ENCODE results near the gene PARP2. TPM values are rescaled to one million over a fixed set of nuclear protein-coding genes. Genes with fewer than 3 reads are reported as not detected.

Gene PARP2
- total and polyA plus RNA-seq, 4 experiments from 2014 or later = 13.1 to 25.0 (median 16.9) TPM

DNA sequence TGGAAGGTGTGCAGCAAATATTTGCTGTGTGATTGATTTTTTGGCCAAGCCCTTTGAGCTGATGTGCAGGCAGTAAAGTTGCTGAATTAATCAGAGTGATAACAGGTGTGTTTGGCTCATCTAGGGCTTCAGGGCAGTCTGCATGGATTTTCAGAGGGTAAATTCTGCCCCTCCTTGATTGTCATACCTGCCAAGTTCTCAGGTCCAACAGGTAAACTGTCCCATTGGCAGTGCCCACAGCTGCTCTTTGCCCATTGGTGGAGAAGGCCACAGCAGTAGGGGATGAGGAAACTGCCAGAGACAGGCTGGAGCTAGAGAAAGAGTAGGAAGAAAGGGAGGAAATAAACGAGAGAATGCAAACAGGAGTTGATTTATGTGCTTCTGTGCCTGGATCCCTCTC lies 36.3 kb downstream of the PARP2 start:
- peaks cover 93% of the 10 kb centered on the region for H3K36me3 ChIP-seq (ENCODE audit: insufficient read depth, low read length)
- H3K27me3 ChIP-seq (ENCODE audit: insufficient read depth, low read length) = no peaks in the 10 kb centered on the region
- CTCF ChIA-PET (ENCODE audit: partially characterized antibody) = no interaction called here
- H3K9me3 Mint-ChIP-seq = peaks cover 0 to 3% (median 0%) of the 10 kb centered on the region in 8 donors
- no peaks in the 10 kb centered on the region for H3K9me3 ChIP-seq (ENCODE audit: control insufficient read depth in 1 of 2, low read length in 2 of 2)
- H3K27ac Mint-ChIP-seq = no peak overlapping the region
- POLR2A ChIA-PET (ENCODE audit: partially characterized antibody) = no interaction called here
- intact Hi-C loops (cut with micrococcal nuclease) = no loop called here
- H3K36me3 Mint-ChIP-seq = peaks cover 56 to 92% of the 10 kb centered on the region in 2 donors
- H3K4me3 Mint-ChIP-seq = no peak overlapping the region
- DNase-seq = no peak
- no peaks in the 10 kb centered on the region for H3K4me1 Mint-ChIP-seq
- no peak overlapping the region for H3K4me3 ChIP-seq (ENCODE audit: low read length in 2 of 2)
- no peak overlapping the region for H3K27ac ChIP-seq (ENCODE audit: low read depth, low read length)
- H3K27me3 Mint-ChIP-seq = no peaks in the 10 kb centered on the region
- H3K4me1 ChIP-seq (ENCODE audit: insufficient read depth, low read length) = no peaks in the 10 kb centered on the region

- peaks cover 0 to 4% (median 0%) of the 10 kb centered on the region in 8 donors for H3K9me3 Mint-ChIP-seq
- peak overlapping the region in 4 of 7 donors; percentile 37 to 85 (median 73) for H3K27ac Mint-ChIP-seq
- no peaks in the 10 kb centered on the region for H3K4me1 Mint-ChIP-seq
- no peak for DNase-seq
- no peak overlapping the region for H3K4me3 Mint-ChIP-seq
- intact Hi-C loops (cut with micrococcal nuclease) = no loop called here
- Histone ChIP-seq H3K4me3 (ENCODE audit: low read length in 2 of 2) (no peak overlapping the region), H3K27me3 (ENCODE audit: insufficient read depth, low read length) (no peaks in the 10 kb centered on the region), H3K36me3 (ENCODE audit: insufficient read depth, low read length) (peaks cover 95% of the 10 kb centered on the region), H3K9me3 (ENCODE audit: control insufficient read depth in 1 of 2, low read length in 2 of 2) (no peaks in the 10 kb centered on the region), H3K27ac (ENCODE audit: low read depth, low read length) (no peak overlapping the region), H3K4me1 (ENCODE audit: insufficient read depth, low read length) (no peaks in the 10 kb centered on the region)
- ChIA-PET POLR2A (ENCODE audit: partially characterized antibody) (no interaction called here), CTCF (ENCODE audit: partially characterized antibody) (no interaction called here)
- no peaks in the 10 kb centered on the region for H3K27me3 Mint-ChIP-seq
- peaks cover 58 to 94% of the 10 kb centered on the region in 2 donors for H3K36me3 Mint-ChIP-seq
These were observed 37.2 kb downstream of the PARP2 start for GRCh38 chr14:20380681-20381080.

DNA sequence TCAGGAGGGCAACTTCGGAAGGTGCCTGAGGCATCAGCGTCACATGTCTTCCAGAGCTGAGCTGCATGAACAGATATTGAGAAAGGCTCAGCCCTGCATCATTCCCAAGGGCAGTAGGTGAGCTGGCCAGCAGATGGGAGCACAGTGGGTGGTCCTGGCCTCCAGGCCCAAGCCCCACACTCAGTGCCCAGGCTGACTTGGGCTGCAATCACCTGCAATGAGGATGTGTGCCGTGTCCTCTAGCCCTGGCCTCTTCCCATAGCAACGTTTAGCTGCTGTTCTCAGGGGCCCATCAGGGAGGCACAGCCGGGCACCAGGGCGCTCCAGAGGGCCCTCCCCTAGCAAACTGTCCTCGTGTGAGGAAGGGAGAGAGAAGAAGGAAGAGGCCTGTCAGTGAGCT lies 37.9 kb downstream of the PARP2 start:
- CTCF ChIA-PET (ENCODE audit: partially characterized antibody) = no interaction called here
- peaks cover 95% of the 10 kb centered on the region for H3K36me3 ChIP-seq (ENCODE audit: insufficient read depth, low read length)
- H3K4me3 ChIP-seq (ENCODE audit: low read length in 2 of 2) = no peak overlapping the region
- H3K9me3 Mint-ChIP-seq = peaks cover 0 to 4% (median 0%) of the 10 kb centered on the region in 8 donors
- H3K9me3 ChIP-seq (ENCODE audit: control insufficient read depth in 1 of 2, low read length in 2 of 2) = no peaks in the 10 kb centered on the region
- no peak for DNase-seq
- H3K27me3 Mint-ChIP-seq = no peaks in the 10 kb centered on the region
- H3K27me3 ChIP-seq (ENCODE audit: insufficient read depth, low read length) = no peaks in the 10 kb centered on the region
- H3K27ac ChIP-seq (ENCODE audit: low read depth, low read length) = no peak overlapping the region
- H3K4me1 Mint-ChIP-seq = no peaks in the 10 kb centered on the region
- intact Hi-C loops (cut with micrococcal nuclease) = no loop called here
- no peaks in the 10 kb centered on the region for H3K4me1 ChIP-seq (ENCODE audit: insufficient read depth, low read length)
- POLR2A ChIA-PET (ENCODE audit: partially characterized antibody) = no interaction called here
- H3K27ac Mint-ChIP-seq = peak overlapping the region in 1 of 7 donors; percentile 37
- no peak overlapping the region for H3K4me3 Mint-ChIP-seq
- H3K36me3 Mint-ChIP-seq = peaks cover 58 to 95% of the 10 kb centered on the region in 2 donors

- intact Hi-C loops (cut with micrococcal nuclease) = no loop called here
- ChIA-PET POLR2A (ENCODE audit: partially characterized antibody) (no interaction called here), CTCF (ENCODE audit: partially characterized antibody) (no interaction called here)
- H3K27ac Mint-ChIP-seq = peak overlapping the region in 1 of 7 donors; percentile 64
- Histone ChIP-seq H3K27me3 (ENCODE audit: insufficient read depth, low read length) (no peaks in the 10 kb centered on the region), H3K4me1 (ENCODE audit: insufficient read depth, low read length) (no peaks in the 10 kb centered on the region), H3K27ac (ENCODE audit: low read depth, low read length) (no peak overlapping the region), H3K36me3 (ENCODE audit: insufficient read depth, low read length) (peaks cover 95% of the 10 kb centered on the region), H3K9me3 (ENCODE audit: control insufficient read depth in 1 of 2, low read length in 2 of 2) (no peaks in the 10 kb centered on the region), H3K4me3 (ENCODE audit: low read length in 2 of 2) (no peak overlapping the region)
- H3K4me3 Mint-ChIP-seq = no peak overlapping the region
- no peaks in the 10 kb centered on the region for H3K4me1 Mint-ChIP-seq
- peaks cover 55 to 89% of the 10 kb centered on the region in 2 donors for H3K36me3 Mint-ChIP-seq
- no peak for DNase-seq
- H3K27me3 Mint-ChIP-seq = no peaks in the 10 kb centered on the region
- peaks cover 0 to 2% (median 0%) of the 10 kb centered on the region in 8 donors for H3K9me3 Mint-ChIP-seq
These were observed 39.1 kb downstream of the PARP2 start for GRCh38 chr14:20382526-20382925.

DNA sequence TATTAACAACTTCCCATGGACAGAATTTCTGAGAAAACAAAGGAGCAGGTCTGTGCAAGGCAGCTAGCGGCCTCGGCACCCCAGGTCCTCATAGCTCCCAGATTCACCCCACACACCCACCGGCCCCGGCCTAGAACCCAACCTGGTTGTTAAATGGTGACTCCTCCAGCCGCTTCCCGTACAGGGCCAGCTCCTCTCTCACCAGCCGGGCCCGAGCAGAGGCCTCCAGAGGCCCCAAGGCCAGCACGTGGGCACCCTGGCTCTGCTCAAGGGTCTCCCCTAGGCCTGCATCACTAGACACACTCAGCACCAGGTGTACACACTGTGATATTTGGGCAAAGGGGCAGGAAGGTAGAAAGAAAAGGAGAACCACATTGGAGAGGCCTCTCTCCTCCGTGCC lies 39.6 kb downstream of the PARP2 start:
- no peak for DNase-seq
- Histone ChIP-seq H3K4me1 (ENCODE audit: insufficient read depth, low read length) (no peaks in the 10 kb centered on the region), H3K4me3 (ENCODE audit: low read length in 2 of 2) (no peak overlapping the region), H3K27me3 (ENCODE audit: insufficient read depth, low read length) (no peaks in the 10 kb centered on the region), H3K27ac (ENCODE audit: low read depth, low read length) (no peak overlapping the region), H3K9me3 (ENCODE audit: control insufficient read depth in 1 of 2, low read length in 2 of 2) (no peaks in the 10 kb centered on the region), H3K36me3 (ENCODE audit: insufficient read depth, low read length) (peaks cover 95% of the 10 kb centered on the region)
- H3K27me3 Mint-ChIP-seq = no peaks in the 10 kb centered on the region
- H3K4me3 Mint-ChIP-seq = no peak overlapping the region
- ChIA-PET CTCF (ENCODE audit: partially characterized antibody) (no interaction called here), POLR2A (ENCODE audit: partially characterized antibody) (no interaction called here)
- peaks cover 55 to 89% of the 10 kb centered on the region in 2 donors for H3K36me3 Mint-ChIP-seq
- peak overlapping the region in 1 of 7 donors; percentile 23 for H3K27ac Mint-ChIP-seq
- intact Hi-C loops (cut with micrococcal nuclease) = no loop called here
- no peaks in the 10 kb centered on the region for H3K4me1 Mint-ChIP-seq
- H3K9me3 Mint-ChIP-seq = peaks cover 0 to 2% (median 0%) of the 10 kb centered on the region in 8 donors

GRCh38 chr14:20383636-20384035 lies 40.2 kb downstream of the PARP2 start:
- no peaks in the 10 kb centered on the region for H3K4me1 ChIP-seq (ENCODE audit: insufficient read depth, low read length)
- CTCF ChIA-PET (ENCODE audit: partially characterized antibody) = interaction anchor here (1.0 kb wide), 1 partner anchor 32 kb away, joined by 3 read pairs; no protein-coding TSS in a partner anchor
- POLR2A ChIA-PET (ENCODE audit: partially characterized antibody) = no interaction called here
- H3K4me3 Mint-ChIP-seq = no peak overlapping the region
- no peak overlapping the region for H3K4me3 ChIP-seq (ENCODE audit: low read length in 2 of 2)
- H3K27ac Mint-ChIP-seq = no peak overlapping the region
- no peaks in the 10 kb centered on the region for H3K4me1 Mint-ChIP-seq
- H3K27me3 Mint-ChIP-seq = no peaks in the 10 kb centered on the region
- no peaks in the 10 kb centered on the region for H3K9me3 ChIP-seq (ENCODE audit: control insufficient read depth in 1 of 2, low read length in 2 of 2)
- H3K36me3 Mint-ChIP-seq = peaks cover 61 to 90% of the 10 kb centered on the region in 2 donors
- no peak overlapping the region for H3K27ac ChIP-seq (ENCODE audit: low read depth, low read length)
- peaks cover 0 to 2% (median 0%) of the 10 kb centered on the region in 8 donors for H3K9me3 Mint-ChIP-seq
- no peaks in the 10 kb centered on the region for H3K27me3 ChIP-seq (ENCODE audit: insufficient read depth, low read length)
- peaks cover 95% of the 10 kb centered on the region for H3K36me3 ChIP-seq (ENCODE audit: insufficient read depth, low read length)
- no peak for DNase-seq
- intact Hi-C loops (cut with micrococcal nuclease) = no loop called here

- ChIA-PET POLR2A (ENCODE audit: partially characterized antibody) (no interaction called here), CTCF (ENCODE audit: partially characterized antibody) (interaction anchor here (1.0 kb wide), 1 partner anchor 31 kb away, joined by 3 read pairs; no protein-coding TSS in a partner anchor)
- Mint-ChIP-seq H3K4me3 (no peak overlapping the region), H3K27me3 (no peaks in the 10 kb centered on the region), H3K36me3 (peaks cover 62 to 90% of the 10 kb centered on the region in 2 donors), H3K4me1 (no peaks in the 10 kb centered on the region), H3K9me3 (peaks cover 0 to 2% (median 0%) of the 10 kb centered on the region in 8 donors), H3K27ac (peak overlapping the region in 1 of 7 donors; percentile 24)
- Histone ChIP-seq H3K36me3 (ENCODE audit: insufficient read depth, low read length) (peaks cover 93% of the 10 kb centered on the region), H3K4me3 (ENCODE audit: low read length in 2 of 2) (no peak overlapping the region), H3K4me1 (ENCODE audit: insufficient read depth, low read length) (no peaks in the 10 kb centered on the region), H3K27me3 (ENCODE audit: insufficient read depth, low read length) (no peaks in the 10 kb centered on the region), H3K9me3 (ENCODE audit: control insufficient read depth in 1 of 2, low read length in 2 of 2) (no peaks in the 10 kb centered on the region), H3K27ac (ENCODE audit: low read depth, low read length) (no peak overlapping the region)
- intact Hi-C loops (cut with micrococcal nuclease) = no loop called here
- DNase-seq = no peak
These were observed 40.9 kb downstream of the PARP2 start for GRCh38 chr14:20384321-20384720.
